ENCODE data around the gene USP4.
"Not testable (repeated sequence)": the region's sequence is repeated elsewhere in the genome, so short reads cannot be mapped to it uniquely, and the experiment has no call there.

USP4 gene

GRCh38 chr3:49244581-49245205 is 95.2 kb downstream of the USP4 start:
- no peak for DNase-seq

GRCh38 chr3:49240091-49240490 is 99.8 kb downstream of the USP4 start:
- not testable (repeated sequence) for DNase-seq

- no peak for DNase-seq
These were observed 101.4 kb downstream of the USP4 start for GRCh38 chr3:49238274-49239127.

- no peak for DNase-seq
These were observed 102.5 kb downstream of the USP4 start for GRCh38 chr3:49237344-49237743.

- DNase-seq: no peak
These were observed 103.6 kb downstream of the USP4 start for GRCh38 chr3:49236226-49236625.

- not testable (repeated sequence) for DNase-seq
These were observed 111.0 kb downstream of the USP4 start for GRCh38 chr3:49228817-49229216.

All from DMS153 (cell line).